Hematopoietic multipotent progenitor cell (in vitro differentiated cells): ENCODE data around the gene ORM1. TPM values are rescaled to one million over a fixed set of nuclear protein-coding genes. Genes with fewer than 3 reads are reported as not detected.

Source experiments
- DNase-seq, 3 donors: peaks; one replicate each; pipeline ENCODE4 v3.0.0-alpha.2; 2011 to 2015; ENCODE audit warnings: low read depth in 2 of 3, low spot score in 2 of 3
- total RNA-seq: library from RNA; depleted of rRNA; stranded (reverse); fragments of >200 nt; gene quantifications from one replicate; pipeline ENCODE4 v1.2.3, GENCODE V29; 2012

The ORM1 gene
- total RNA-seq, 1 donor: 0.27 TPM

GRCh38 chr9:114341152-114341830, 18.4 kb downstream of the ORM1 start:
- no peak for DNase-seq

GRCh38 chr9:114341991-114342390, 19.1 kb downstream of the ORM1 start:
- no peak for DNase-seq

DNA sequence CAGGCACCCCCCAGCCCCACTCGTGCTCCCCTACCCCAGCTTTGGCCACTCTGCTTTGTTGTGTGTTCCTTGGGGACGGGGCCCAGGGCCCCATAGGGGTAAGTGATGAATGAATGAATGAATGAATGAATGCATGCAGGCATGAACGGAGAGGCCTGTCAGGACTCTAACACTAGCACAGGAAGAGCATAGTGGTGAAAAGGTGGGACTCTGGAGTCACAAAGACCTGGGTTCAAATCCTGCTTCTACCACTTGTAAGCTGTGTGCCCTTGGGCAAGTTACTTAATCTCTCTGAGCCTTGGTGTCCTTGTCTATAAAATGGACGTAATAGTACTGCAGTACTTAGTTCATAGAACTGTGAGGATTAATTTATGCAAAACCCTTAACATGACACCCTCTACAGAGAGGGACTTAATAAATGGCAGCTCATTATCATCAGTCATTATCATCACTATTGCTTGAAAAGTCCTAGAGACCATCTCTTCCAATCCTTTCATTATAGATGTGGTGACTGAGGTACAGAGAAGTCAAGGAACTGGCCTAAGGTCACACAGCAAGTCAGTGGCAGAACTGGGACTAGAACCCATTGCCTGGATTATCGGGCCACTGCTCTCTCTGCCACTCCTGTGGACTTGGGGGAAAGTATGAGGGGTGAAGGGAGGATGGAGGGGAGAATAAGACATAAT, 20.0 kb downstream of the ORM1 start:
- DNase-seq: no peak

DNA sequence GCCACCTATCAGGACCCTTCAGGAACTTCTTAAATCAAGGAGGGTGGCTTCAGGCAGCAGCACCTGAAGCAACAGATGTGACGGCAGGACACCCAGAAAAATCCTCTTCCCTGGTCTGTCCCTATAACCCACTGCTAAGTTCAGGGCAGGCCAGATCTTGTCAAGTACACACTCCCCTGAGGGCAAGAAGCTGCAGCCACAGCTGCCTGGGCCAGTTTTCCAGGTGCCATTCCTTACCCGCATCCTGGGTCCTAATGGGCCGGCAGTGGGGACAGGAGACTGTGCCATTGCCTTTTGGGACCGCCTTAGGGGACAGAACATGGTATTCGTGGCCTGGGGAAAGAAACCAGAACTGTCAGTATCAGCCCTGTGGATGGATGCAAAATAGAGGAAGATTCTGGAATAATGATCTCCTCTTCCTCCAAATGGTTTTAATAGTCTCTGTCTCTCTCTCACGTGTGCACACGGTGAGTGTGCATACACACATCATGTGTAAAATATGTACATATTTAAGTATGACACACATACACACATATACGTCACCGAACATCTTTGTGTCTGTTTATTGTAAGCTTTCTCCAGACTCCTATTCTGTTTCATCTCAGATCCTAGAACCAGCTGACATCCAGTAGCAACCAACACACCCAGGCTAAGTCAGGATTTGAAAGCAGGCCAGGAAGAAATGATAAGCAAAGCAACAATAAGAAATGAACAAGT, 20.7 kb downstream of the ORM1 start:
- DNase-seq: no peak

- no peak for DNase-seq
Observed at GRCh38 chr9:114344188-114344566, 21.3 kb downstream of the ORM1 start.

DNA sequence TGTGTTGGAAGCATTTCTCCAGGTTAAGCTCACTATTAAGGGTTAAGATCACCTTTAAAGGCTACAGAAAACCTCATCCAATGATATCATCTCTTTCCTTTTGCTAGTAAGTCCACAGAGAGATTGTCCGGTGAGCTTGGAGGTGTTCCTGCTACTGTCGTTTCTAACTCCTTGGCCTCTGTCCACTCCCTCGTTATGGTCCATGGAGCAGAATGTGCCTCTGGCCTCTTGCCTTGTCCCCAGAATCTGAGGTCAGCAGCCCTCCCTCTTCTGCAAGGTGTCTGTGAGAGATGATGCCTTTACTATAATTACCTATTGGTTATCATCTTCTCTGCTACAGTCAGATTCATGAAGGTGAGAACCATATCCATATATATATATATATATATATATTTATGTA, 21.8 kb downstream of the ORM1 start:
- no peak for DNase-seq

DNA sequence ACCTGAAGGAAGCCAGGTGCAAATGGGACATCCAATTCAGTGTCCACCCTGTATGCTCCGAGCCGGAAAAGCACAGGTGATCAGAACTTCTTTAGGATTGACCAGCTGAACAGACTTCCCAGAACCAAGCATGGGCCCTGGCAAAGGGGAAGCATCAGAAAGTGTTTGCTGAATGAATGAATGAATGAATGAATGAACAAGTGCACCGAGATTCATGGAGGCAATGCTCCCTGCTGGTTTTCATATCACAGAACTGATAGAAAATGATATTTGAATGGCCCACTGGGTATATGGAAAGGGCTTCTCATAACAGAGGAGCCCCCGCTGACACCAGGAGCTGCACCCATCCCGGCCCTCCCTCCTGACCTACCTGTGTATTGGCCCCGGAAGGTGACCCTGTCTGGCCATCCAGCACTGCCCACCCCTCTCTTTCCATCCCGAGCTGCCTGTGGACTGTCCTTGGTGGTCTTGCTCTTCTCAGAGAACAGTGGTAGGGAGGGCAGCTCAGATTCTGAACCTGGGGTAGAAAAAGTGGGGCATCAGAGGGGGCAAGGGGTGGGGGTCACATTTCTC, 22.7 kb downstream of the ORM1 start:
- no peak for DNase-seq

DNA sequence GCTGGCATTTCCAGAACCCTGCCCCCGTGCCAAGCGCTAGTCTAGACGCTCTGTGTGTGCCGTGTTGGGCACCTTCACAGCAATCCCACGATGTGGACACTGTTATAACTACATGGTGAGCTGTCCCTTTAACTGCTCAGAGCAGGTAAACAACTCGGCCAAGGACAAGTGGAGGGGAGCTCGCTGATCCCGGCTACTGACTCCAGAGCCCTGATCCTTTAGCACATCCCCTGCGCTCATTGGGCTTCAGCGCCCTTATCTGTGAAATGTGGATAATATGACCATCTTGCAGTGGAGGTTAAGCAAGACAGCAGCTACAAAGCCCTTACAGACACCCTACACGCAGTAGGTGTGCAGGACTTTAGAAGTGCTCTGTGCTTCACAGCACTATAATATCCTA, 23.2 kb downstream of the ORM1 start:
- DNase-seq: no peak

- no peak for DNase-seq
Observed at GRCh38 chr9:114347675-114348074, 24.8 kb downstream of the ORM1 start.

GRCh38 chr9:114348261-114348905, 25.5 kb downstream of the ORM1 start:
- DNase-seq: no peak

DNA sequence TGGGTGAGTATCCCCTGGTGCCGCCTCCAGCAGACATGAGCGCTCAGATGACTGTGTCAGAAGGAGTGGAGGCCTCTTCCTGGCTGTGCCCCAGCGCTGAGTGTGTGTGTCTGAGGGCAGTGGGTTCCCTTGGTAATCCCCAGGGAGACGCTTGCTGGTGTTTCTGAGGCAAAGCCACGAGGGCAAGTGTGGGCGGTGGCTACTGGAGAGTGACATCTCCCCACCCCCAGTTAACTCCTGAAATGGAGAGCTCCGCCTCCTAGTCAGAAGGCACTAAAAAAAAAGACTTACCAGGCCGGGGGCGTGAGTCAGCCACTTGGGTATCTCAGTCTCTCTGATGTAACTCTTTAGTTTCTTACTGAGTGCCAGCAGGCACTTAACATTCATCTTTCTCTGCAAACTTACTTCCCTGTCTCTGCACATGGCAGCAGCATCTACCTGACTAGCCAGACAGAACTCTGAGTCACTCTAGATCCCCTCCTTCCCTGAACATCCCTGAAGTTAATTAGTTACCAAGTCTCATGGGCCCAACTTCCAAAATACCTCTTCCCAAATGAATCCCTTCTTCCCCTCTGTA, 26.1 kb downstream of the ORM1 start:
- peak in 2 of 3 donors; percentile 68 to 76 for DNase-seq

DNA sequence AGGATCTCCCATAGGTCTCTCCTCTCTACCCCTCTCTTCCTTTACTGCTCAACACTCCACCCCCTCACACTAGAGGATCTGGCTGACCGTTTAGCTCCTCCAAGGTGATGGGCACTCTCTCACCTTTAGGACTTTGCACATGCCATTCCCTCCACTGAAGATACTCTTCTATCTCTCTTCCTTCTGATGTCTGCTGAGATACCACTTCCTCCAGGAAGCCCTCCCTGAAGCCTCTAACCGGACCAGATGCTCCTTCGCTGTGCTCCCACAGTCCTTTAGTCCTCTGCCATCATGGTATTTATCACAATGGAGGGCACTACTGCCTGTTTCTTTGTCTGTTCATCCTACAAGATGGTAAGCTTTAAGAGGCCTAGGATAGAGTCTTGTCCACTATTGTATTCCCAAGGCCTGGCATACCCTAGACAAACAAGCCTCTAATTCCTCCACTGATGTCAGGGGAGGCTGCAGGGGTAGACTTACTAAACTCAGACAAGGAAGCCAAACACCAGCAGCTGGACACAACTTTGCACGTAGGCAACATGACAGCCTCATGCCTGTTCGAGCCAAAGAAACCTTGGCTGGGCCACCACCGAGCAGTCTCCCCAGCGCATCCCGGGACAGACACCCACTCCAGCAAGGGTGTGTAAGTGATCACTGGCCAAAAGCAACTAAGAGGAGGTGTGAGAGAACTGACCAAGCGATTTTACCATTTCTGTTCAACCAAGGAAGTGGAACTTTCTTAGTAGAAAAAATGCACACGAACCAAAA, 27.0 kb downstream of the ORM1 start:
- DNase-seq: no peak

DNA sequence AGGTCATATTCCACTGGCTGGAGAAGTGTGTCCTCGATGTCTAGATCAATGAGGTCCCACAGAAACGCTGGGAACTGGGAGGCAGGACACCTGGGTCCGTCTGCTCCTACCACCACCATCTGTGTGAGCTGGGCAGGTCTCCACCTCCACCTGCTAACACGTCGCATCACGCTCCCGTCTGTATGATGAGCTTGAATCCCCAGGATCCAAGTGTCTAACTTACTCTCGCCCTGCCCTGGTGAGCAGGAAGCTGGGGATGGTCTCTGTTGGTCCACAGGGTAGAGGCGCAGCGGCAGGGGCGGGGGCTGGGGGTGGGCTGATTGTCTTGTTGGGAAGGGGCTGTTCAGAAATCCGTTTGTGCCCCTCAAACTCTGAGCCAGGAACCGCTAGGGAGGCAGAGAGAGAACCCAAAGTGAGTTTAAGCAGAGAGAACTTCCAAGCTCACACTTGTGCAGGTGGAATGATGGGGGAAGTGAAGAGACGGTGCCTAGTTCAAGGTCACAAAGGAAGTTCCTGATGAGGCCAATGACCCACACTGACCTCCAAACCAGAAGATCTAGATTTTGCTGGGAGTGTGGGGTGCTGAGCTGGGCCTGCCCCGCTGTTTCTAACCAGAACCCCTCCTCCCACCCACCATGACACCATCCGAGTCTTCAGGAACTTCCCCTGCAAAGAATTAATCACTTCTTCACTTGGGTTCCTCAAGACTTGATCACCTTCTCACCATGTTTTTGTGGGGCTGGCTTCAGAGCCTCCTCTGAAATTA, 27.9 kb downstream of the ORM1 start:
- DNase-seq: no peak

DNA sequence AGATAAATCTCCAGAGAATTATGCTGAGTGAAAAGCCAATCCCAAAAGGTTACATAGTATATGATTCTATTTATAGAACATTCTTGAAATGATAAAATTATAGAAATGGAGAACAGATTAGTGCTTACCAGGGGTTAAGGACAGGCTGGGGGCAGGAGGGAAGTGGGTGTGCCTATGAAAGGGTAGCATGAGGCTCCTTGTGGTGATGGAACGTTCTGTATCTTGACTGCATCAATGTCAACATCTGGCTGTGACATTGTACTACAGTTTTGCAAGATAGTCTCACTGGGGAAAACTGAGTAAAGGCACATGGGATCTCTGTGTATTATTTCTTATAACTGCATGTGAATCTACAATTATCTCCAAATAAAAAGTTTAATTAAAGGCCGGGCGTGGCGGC, 29.0 kb downstream of the ORM1 start:
- DNase-seq: no peak

- DNase-seq: no peak
Observed at GRCh38 chr9:114355821-114356220, 32.9 kb downstream of the ORM1 start.

GRCh38 chr9:114356792-114357191, 33.9 kb downstream of the ORM1 start:
- DNase-seq: no peak

- DNase-seq: no peak
Observed at GRCh38 chr9:114357360-114357759, 34.5 kb downstream of the ORM1 start.

- DNase-seq: no peak
Observed at GRCh38 chr9:114357911-114358328, 35.0 kb downstream of the ORM1 start.

GRCh38 chr9:114359801-114360200, 36.9 kb downstream of the ORM1 start:
- no peak for DNase-seq
